H1 (cell line): Measurements from ENCODE around the gene OPN1SW. TPM values are rescaled to one million over a fixed set of nuclear protein-coding genes. Genes with fewer than 3 reads are reported as not detected.

Experiments used
- CTCF ChIA-PET: fragments of 300-600 bp; sonication (Branson Sonifier 250); formaldehyde crosslinking; loops from one replicate; lab custom pipeline; 2021; ENCODE audit not compliant: partially characterized antibody; lab: Charles Lee
- POLR2A ChIA-PET: fragments of 300-600 bp; sonication (Branson Sonifier 250); formaldehyde crosslinking; loops from one replicate; lab custom pipeline; 2021; ENCODE audit warnings: inconsistent platforms; ENCODE audit not compliant: partially characterized antibody; lab: Charles Lee
- DNase-seq, 2 experiments: peaks; one replicate each; pipeline versions ENCODE4 v3.0.0 to v3.0.0-alpha.2; 2010 to 2022; ENCODE audit warnings: low spot score in 2 of 2, low read depth in 1 of 2, mixed read lengths in 1 of 2
- FAIRE-seq: peaks from 2 replicates; lab custom pipeline; 2011; peaks lifted over from hg19 to GRCh38; lab: Jason Lieb, UNC
- H2AFZ ChIP-seq: 2 replicates; pipeline ENCODE4 v1.8.1; 2012; ENCODE audit warnings: low read length, inconsistent platforms
- H2AK5ac ChIP-seq: 2 replicates; pipeline ENCODE4 v1.6.1; 2013; ENCODE audit warnings: low read depth, low read length
- H2BK120ac ChIP-seq: replicated peaks from 2 replicates; pipeline ENCODE3; 2013; ENCODE audit warnings: low read depth, low read length, inconsistent platforms
- H2BK12ac ChIP-seq: 2 replicates; pipeline ENCODE4 v1.6.1; 2013; ENCODE audit warnings: low read depth, low read length
- H2BK15ac ChIP-seq: 2 replicates; pipeline ENCODE4 v1.6.1; 2013; ENCODE audit warnings: low read length
- H2BK20ac ChIP-seq: 2 replicates; pipeline ENCODE4 v1.6.1; 2013; ENCODE audit warnings: low read length
- H2BK5ac ChIP-seq: 2 replicates; pipeline ENCODE4 v1.6.1; 2013; ENCODE audit warnings: low read depth, low read length
- H3K14ac ChIP-seq: 2 replicates; pipeline ENCODE4 v1.6.1; 2013; ENCODE audit warnings: inconsistent platforms; ENCODE audit not compliant: insufficient read length
- H3K18ac ChIP-seq: 2 replicates; pipeline ENCODE4 v1.6.1; 2013; ENCODE audit warnings: low read length; ENCODE audit errors: extremely low read depth
- H3K23ac ChIP-seq: 2 replicates; pipeline ENCODE4 v1.6.1; 2013; ENCODE audit warnings: inconsistent platforms; ENCODE audit not compliant: insufficient read length
- H3K23me2 ChIP-seq: 2 replicates; pipeline ENCODE4 v1.6.1; 2013; ENCODE audit warnings: low read depth, low read length
- H3K27ac ChIP-seq: 2 replicates; pipeline ENCODE4 v1.6.1; 2011; ENCODE audit warnings: low read depth, low read length, inconsistent platforms
- H3K27me3 ChIP-seq, 4 experiments: replicated peaks in 1 of 4; 1 replicate in 1 of 4; 2 replicates in 3 of 4; pipeline versions ENCODE4 v1.6.1 to v1.8.1; 2011 to 2013; ENCODE audit warnings: low read length in 3 of 4, mild to moderate bottlenecking in 3 of 4, inconsistent platforms in 2 of 4, mixed read lengths in 2 of 4, moderate library complexity in 1 of 4; ENCODE audit not compliant: control insufficient read depth in 3 of 4, insufficient read depth in 3 of 4; ENCODE audit errors: extremely low read depth in 1 of 4
- H3K36me3 ChIP-seq, 4 experiments: 2 replicates each; pipeline versions ENCODE4 v1.6.1 to v1.8.1; 2011 to 2013; ENCODE audit warnings: mild to moderate bottlenecking in 4 of 4, low read length in 3 of 4, moderate library complexity in 2 of 4, control low read depth in 1 of 4, inconsistent platforms in 1 of 4; ENCODE audit not compliant: insufficient read depth in 4 of 4, control insufficient read depth in 2 of 4
- H3K4ac ChIP-seq: replicated peaks from 2 replicates; pipeline ENCODE3; 2013; ENCODE audit warnings: low read length, low read depth, mixed read lengths, inconsistent platforms; ENCODE audit not compliant: insufficient read length
- H3K4me1 ChIP-seq, 4 experiments: replicated peaks in 1 of 4; 1 replicate in 1 of 4; 2 replicates in 3 of 4; pipeline versions ENCODE4 v1.6.1 to v1.8.1; 2011 to 2013; ENCODE audit warnings: low read length in 3 of 4, inconsistent platforms in 2 of 4, mixed read lengths in 1 of 4; ENCODE audit not compliant: insufficient read depth in 4 of 4, control insufficient read depth in 3 of 4
- H3K4me2 ChIP-seq, 2 experiments: 2 replicates each; pipeline versions ENCODE4 v1.6.1 to v1.8.1; 2011 to 2013; ENCODE audit warnings: low read depth in 2 of 2, low read length in 2 of 2, control low read depth in 1 of 2, inconsistent platforms in 1 of 2, mild to moderate bottlenecking in 1 of 2; ENCODE audit not compliant: insufficient read depth in 1 of 2
- H3K4me3 ChIP-seq, 4 experiments: fragments of 200-600, 300-600 bp in 1 of 4; sonication (generic), shearing (Covaris generic), sonication (Bioruptor Twin) in 1 of 4; 2 replicates each; pipeline versions ENCODE4 v1.5.1 to v1.8.1; 2011 to 2016; ENCODE audit warnings: low read length in 4 of 4, low read depth in 3 of 4, control low read depth in 2 of 4, inconsistent platforms in 2 of 4, mild to moderate bottlenecking in 2 of 4, mixed read lengths in 1 of 4, moderate library complexity in 1 of 4; ENCODE audit not compliant: insufficient read depth in 2 of 4; ENCODE audit errors: extremely low read depth in 1 of 4
- H3K56ac ChIP-seq: replicated peaks from 2 replicates; pipeline ENCODE3; 2013; ENCODE audit warnings: low read depth, mild to moderate bottlenecking, mixed read lengths, low read length, inconsistent platforms; ENCODE audit not compliant: insufficient read length
- H3K79me1 ChIP-seq: 2 replicates; pipeline ENCODE4 v1.6.1; 2013; ENCODE audit warnings: low read depth, low read length, control low read depth
- H3K79me2 ChIP-seq, 2 experiments: 2 replicates each; pipeline versions ENCODE4 v1.6.1 to v1.8.1; 2012 to 2013; ENCODE audit warnings: low read length in 2 of 2, mild to moderate bottlenecking in 2 of 2, inconsistent platforms in 1 of 2; ENCODE audit not compliant: insufficient read depth in 2 of 2, control insufficient read depth in 1 of 2
- H3K9ac ChIP-seq, 4 experiments: replicated peaks in 1 of 4; 1 replicate in 1 of 4; 2 replicates in 3 of 4; pipeline versions ENCODE4 v1.6.1 to v1.8.1; 2011 to 2013; ENCODE audit warnings: low read depth in 3 of 4, low read length in 3 of 4, control low read depth in 2 of 4, mild to moderate bottlenecking in 2 of 4, moderate library complexity in 2 of 4, inconsistent platforms in 1 of 4; ENCODE audit errors: extremely low read depth in 1 of 4
- H3K9me3 ChIP-seq, 2 experiments: 2 replicates each; pipeline versions ENCODE4 v1.6.1 to v1.8.1; 2012 to 2013; ENCODE audit warnings: mild to moderate bottlenecking in 2 of 2, moderate library complexity in 2 of 2, control low read depth in 1 of 2, inconsistent platforms in 1 of 2, low read depth in 1 of 2, low read length in 1 of 2, mixed read lengths in 1 of 2; ENCODE audit not compliant: insufficient read depth in 2 of 2
- H4K20me1 ChIP-seq, 2 experiments: replicated peaks in 1 of 2; 2 replicates each; pipeline versions ENCODE3 to v1.8.1; 2011 to 2013; ENCODE audit warnings: inconsistent platforms in 2 of 2, low read length in 2 of 2, mild to moderate bottlenecking in 1 of 2; ENCODE audit not compliant: insufficient read depth in 2 of 2, control insufficient read depth in 1 of 2
- H4K5ac ChIP-seq: 2 replicates; pipeline ENCODE4 v1.6.1; 2013; ENCODE audit warnings: low read length, low read depth, mixed read lengths, inconsistent platforms; ENCODE audit not compliant: insufficient read length
- H4K8ac ChIP-seq: 2 replicates; pipeline ENCODE4 v1.8.0; 2013; ENCODE audit warnings: mild to moderate bottlenecking, moderate library complexity, low read length, inconsistent platforms; ENCODE audit not compliant: insufficient read depth; ENCODE audit errors: extremely low read depth
- H4K91ac ChIP-seq: replicated peaks from 2 replicates; pipeline ENCODE3; 2013; ENCODE audit warnings: low read length, mixed read lengths, inconsistent platforms; ENCODE audit not compliant: insufficient read length
- WGBS, 2 experiments: shearing (Covaris generic) in 1 of 2; methylation state at CpG; one replicate each; pipeline versions ENCODE4 v1.1.6 to v1.1.7; 2013 to 2015; ENCODE audit warnings: low lambda C conversion rate in 2 of 2, mixed read lengths in 2 of 2, inconsistent platforms in 1 of 2, low coverage in 1 of 2, missing lambda C conversion rate in 1 of 2; ENCODE audit not compliant: insufficient replicate concordance in 2 of 2, insufficient coverage in 1 of 2, insufficient read length in 1 of 2; ENCODE audit errors: extremely low coverage in 1 of 2, missing lambda C conversion rate in 1 of 2; 5-methylcytosine and 5-hydroxymethylcytosine counted together
- polyA plus RNA-seq, 7 experiments: library from polyadenylated mRNA; depleted of rRNA in 3 of 7; stranded (reverse) in 5 of 7; unstranded in 2 of 7; fragments of >200 nt in 5 of 7; fragments of 200-250 nt in 2 of 7; gene quantifications; 1 replicate in 5 of 7; 2 replicates in 1 of 7; 4 replicates in 1 of 7; pipeline versions ENCODE4 v1.2.1 to v1.2.3, GENCODE V29; 2011 to 2013; ENCODE audit warnings: missing spikeins in 2 of 7, mixed read lengths in 2 of 7
- total RNA-seq: library from RNA; stranded (reverse); fragmentation: NEBNext Ultra II Directional; extraction: Animal tissue kit (Norgen Biotek cat#: 25700); gene quantifications from 2 replicates; pipeline ENCODE4 v1.2.1, GENCODE V29; 2021

OPN1SW gene
- total and polyA plus RNA-seq, 2 of the 8 experiments (the other 6 are each of a cell fraction or from before 2014, with no cell fraction given): not detected

DNA sequence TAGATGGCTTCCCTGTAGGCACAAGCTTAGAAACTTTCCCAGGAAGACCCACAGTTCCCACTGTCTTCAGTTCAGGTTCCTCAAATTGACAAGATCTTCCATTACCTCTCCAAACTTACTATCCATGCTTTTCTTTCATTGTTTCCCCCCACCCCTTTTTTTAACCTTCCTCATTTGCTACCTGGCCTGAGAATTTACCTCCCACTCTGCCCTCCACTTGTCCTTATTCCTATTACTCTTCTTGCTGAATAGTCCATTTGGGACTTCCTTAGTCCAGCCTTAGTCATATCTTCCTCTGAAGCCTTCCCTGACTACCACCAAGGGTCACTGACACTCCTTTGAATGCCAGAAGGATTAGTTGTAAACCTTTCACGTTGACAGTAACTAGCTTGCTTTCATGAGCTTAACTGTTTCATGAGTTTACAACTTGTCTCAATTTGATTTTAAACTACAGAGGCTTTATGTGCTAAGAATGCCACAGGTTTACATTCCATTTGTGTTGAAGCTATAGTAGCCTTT is 37.7 kb downstream of the OPN1SW start:
- no peak overlapping the region for H2BK12ac ChIP-seq
- no peak overlapping the region for H4K8ac ChIP-seq
- H3K27ac ChIP-seq: no peak overlapping the region
- H3K36me3 ChIP-seq: no peaks in the 10 kb centered on the region
- POLR2A ChIA-PET: interaction anchor here (0.6 to 2.8 kb wide), 16 partner anchors 9 to 283 kb away, joined by 3 to 11 read pairs (median 4); partner anchors contain the start of genes ATP6V1F and OPN1SW
- H3K79me1 ChIP-seq: no peaks in the 10 kb centered on the region; the same call in 1 of the 2 replicates
- H2AK5ac ChIP-seq: no peak overlapping the region
- no peak overlapping the region for H3K56ac ChIP-seq
- H2BK5ac ChIP-seq: no peak overlapping the region
- peaks cover 0 to 1% (median 0%) of the 10 kb centered on the region in 4 experiments; a peak in 2 of 7 replicates for H3K27me3 ChIP-seq
- 82% methylated on average over 1 of the region's 1 CpG; no CpG with 5 or more reads in 1 of the 2 experiments for WGBS, 2 experiments
- H3K4me3 ChIP-seq: no peak overlapping the region
- H4K5ac ChIP-seq: no peak overlapping the region
- no peak overlapping the region for H2AFZ ChIP-seq
- peaks cover 31 to 38% of the 10 kb centered on the region in 2 experiments for H3K79me2 ChIP-seq
- no peak overlapping the region for H3K14ac ChIP-seq
- H3K23ac ChIP-seq: no peak overlapping the region
- H3K9me3 ChIP-seq: no peaks in the 10 kb centered on the region
- FAIRE-seq (no peak), DNase-seq (no peak)
- H3K4ac ChIP-seq: no peak overlapping the region
- no peak overlapping the region for H2BK15ac ChIP-seq
- no peak overlapping the region for H3K9ac ChIP-seq
- peak overlapping the region in 1 of 2 experiments; percentile 83; a peak in 1 of 4 replicates for H3K4me2 ChIP-seq
- H2BK20ac ChIP-seq: no peak overlapping the region
- no peak overlapping the region for H2BK120ac ChIP-seq
- peaks cover 12 to 23% of the 10 kb centered on the region in 2 experiments for H4K20me1 ChIP-seq
- H3K23me2 ChIP-seq: peaks cover 7% of the 10 kb centered on the region
- H4K91ac ChIP-seq: no peak overlapping the region
- CTCF ChIA-PET: interaction anchor here (0.8 to 2.5 kb wide), 9 partner anchors 9 to 277 kb away, joined by 3 to 16 read pairs (median 4); partner anchors contain the start of gene GARIN1A
- H3K4me1 ChIP-seq: peaks cover 0 to 5% (median 2%) of the 10 kb centered on the region in 4 experiments; a peak in 3 of 7 replicates
- H3K18ac ChIP-seq: no peak overlapping the region
